NOMO-1 treated with dmso at 0.1 percent for 144 hours (cell line): Measurements from ENCODE around the gene ITSN1.

ENCODE experiments used
- DNase-seq: peaks from one replicate; lab custom pipeline; 2025; ENCODE audit not compliant: unreplicated experiment; lab: John Stamatoyannopoulos, UW

ITSN1 gene

DNA sequence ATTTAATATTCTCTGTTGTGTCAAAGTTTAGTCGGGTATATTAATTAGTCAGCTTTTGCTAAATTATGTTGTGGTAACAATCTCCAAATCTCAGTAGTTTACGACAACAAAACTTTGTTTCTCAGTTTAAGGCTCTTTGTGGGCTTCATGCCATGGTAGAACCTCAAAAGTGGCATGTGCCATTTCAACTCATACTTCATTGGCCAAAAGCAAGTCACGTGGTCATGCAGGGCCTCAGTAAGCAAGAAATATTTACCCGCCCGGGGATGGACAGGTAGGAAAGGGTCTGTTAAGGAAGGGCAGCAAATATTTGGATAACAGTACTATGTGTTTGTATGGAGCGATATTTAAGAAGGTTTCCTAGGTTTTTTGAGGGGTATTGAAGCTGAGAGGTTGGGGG, 38.6 kb downstream of the ITSN1 start:
- DNase-seq = no peak

DNA sequence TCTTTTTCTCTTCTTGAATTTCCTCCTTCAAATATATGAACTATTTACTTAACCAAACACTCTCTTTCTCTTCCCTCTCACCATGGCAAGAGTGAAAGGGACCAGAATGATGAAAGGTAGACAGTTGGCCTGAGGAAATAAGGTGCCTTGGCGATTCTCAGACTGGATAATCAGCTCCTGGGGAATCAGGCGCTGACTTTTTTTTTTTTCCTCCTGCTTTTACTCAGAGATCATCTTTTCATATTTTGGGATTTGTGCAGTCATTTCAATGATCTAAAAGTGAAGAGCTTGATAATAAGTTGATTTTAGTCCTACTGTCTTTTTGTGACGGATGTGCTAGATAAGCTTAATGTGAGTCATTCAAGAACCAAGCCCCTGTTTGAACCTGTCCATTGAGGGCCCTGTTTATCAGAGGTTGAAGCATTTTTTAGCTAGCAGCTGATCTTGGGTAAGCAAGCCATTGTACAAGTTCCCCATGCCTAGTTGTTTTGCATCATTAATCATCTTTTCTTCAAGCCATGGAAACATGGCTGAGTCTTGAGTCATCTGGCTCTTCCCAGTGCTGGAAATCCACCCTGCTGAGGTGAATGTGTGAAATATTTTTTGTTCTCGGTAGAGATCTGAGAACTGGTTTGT, 40.8 kb downstream of the ITSN1 start:
- no peak for DNase-seq

DNA sequence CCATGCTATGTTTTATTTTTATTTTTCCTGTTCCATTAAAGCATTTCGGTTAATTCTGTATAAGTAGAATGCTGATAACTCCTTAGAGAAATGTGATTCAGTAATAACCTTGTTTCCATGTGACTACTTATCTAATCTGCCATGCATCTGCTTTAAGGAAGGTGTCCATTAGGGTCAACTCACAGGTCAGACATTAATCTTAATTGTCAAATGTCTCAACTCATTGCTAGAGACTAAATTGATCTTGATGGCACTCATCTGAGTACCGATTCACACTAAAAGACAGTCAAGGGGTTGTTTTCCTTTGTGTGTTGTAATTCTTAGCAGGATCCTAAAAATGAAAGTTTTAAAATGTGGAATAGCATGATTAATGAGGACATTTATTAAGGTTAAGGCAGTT, 41.8 kb downstream of the ITSN1 start:
- no peak for DNase-seq

- no peak for DNase-seq
Measured at GRCh38 chr21:33684923-33685560, 42.7 kb downstream of the ITSN1 start.

GRCh38 chr21:33685613-33686197, 43.4 kb downstream of the ITSN1 start:
- no peak for DNase-seq

DNA sequence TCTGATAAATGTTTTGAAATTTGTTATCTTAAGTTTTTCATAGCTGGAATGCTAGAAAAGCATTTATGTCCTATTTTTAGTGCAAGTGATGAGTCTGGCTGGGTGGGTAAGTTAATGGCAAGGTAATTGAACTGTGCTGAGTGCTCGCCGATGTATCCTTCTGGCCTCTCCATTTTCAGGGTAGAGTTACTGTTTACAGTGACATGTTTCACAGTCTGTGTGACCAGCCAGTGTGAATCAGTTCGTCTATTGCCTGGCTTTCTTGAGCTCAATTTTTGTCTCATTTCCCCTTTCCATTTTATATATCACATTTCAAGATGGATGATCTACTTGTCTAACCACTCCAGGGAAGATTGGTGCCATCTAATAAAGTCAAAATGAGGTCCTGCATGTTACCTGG, 44.1 kb downstream of the ITSN1 start:
- no peak for DNase-seq

- no peak for DNase-seq
Measured at GRCh38 chr21:33687634-33688033, 45.3 kb downstream of the ITSN1 start.

GRCh38 chr21:33688353-33688752, 46.1 kb downstream of the ITSN1 start:
- DNase-seq = no peak

DNA sequence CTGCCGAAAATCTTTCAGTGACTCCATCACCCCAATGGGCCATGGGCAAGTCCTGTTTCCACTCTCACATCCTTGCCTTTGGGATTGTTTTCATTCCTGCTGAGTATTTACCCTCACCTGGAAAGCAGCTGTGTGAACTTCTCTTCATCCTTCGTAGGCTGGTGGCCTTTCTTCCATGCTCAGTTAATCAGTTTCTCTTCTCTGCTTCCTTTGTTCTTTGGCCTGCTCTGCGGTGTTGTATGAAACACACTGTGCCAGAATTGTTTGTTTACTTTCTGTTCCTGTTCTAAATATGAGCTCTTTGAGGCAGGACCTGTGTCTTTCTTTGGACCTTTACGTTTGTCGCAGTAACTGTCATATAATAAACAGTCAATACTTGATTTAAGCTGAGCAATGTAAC, 48.6 kb downstream of the ITSN1 start:
- no peak for DNase-seq

- DNase-seq = no peak
Measured at GRCh38 chr21:33691945-33692603, 49.8 kb downstream of the ITSN1 start.

DNA sequence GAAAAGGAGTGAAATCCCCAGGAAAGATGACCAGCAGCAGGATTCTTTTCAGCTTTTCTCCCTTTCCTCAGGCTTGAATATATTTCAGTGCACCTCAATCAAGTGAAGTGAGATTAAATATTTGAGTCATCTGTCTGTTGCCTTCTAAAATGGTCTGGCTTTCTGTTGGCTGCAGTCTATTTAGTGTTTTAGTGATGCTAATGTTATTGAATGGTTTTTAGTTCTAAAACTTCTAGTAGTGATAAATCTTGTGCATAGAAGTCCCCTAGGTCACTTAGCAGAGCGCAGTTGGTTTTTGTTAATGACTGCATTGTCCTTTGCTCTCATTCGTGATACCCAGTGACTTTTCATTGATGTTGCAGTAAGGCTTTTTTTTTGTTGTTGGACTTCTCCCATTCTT, 53.5 kb downstream of the ITSN1 start:
- DNase-seq = no peak

DNA sequence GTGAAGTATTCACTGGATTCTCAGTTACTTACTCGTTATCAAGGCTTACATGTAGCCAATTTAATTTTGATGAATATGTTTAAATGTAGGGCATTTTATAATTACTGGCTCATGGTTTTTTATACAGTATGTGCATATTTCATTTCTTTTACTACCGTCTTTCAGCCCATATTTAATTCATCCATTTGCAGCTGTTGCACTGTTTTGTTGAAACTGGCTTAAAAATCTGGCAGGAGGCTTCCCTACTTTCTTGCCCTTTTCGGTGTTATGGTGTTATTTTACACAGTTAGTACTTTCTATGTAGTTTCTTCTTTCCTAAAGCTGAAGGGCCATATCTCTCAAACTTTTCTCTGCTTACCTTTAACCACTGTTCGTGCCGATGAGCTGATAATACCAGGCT, 54.2 kb downstream of the ITSN1 start:
- DNase-seq = no peak

DNA sequence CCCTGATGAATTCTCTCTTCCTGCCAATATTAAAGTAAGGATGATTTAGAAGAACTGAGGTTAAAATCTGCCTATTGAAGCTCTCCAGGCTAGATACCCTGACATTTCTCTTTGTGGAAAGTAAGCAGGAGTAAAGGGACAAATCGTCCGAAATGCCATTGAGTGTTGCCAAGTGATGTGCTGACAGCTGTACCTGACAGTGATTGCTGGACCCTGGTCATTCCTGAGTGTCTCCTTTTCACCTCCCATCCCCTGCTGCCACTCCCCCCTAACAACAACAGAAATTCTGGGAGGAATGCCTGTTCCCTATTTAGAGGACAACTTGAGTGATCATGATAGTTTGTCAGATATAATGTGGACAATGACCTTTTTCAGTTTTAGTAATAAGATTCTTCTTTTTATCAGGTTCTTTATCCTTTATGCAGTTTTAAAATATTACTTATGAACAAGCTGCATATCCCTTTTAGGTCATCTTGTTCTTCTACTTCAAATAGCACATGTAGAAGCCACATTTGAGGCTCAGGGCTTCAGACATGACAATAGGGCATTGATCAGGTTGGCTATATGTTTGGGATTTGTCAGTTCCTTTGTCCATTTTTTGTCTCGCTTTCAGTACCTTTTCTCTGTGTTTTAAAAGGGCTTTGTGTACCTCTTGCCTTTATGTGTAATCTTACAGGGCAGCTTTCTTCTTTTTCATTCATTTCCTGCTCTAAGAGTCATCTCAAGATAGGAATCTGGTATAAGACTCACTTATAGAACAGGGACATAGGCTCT, 56.0 kb downstream of the ITSN1 start:
- no peak for DNase-seq

DNA sequence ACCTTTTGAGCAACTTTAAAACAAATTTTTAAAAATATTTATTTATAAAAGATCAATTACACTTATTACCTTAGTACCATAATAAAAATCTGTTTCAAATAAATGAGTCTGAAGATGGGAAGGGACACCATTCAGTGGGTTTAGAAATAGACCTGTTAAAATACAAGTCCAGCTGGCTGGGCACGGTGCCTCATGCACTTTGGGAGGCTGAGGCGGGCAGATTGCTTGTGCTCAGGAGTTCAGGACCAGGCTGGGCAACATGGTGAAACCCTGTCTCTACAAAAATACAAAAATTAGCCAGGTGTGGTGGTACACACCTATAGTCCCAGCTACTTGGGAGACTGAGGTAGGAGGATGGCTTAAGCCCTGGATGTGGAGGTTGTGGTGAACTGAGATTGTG, 57.0 kb downstream of the ITSN1 start:
- DNase-seq = no peak

GRCh38 chr21:33700491-33700890, 58.2 kb downstream of the ITSN1 start:
- no peak for DNase-seq

DNA sequence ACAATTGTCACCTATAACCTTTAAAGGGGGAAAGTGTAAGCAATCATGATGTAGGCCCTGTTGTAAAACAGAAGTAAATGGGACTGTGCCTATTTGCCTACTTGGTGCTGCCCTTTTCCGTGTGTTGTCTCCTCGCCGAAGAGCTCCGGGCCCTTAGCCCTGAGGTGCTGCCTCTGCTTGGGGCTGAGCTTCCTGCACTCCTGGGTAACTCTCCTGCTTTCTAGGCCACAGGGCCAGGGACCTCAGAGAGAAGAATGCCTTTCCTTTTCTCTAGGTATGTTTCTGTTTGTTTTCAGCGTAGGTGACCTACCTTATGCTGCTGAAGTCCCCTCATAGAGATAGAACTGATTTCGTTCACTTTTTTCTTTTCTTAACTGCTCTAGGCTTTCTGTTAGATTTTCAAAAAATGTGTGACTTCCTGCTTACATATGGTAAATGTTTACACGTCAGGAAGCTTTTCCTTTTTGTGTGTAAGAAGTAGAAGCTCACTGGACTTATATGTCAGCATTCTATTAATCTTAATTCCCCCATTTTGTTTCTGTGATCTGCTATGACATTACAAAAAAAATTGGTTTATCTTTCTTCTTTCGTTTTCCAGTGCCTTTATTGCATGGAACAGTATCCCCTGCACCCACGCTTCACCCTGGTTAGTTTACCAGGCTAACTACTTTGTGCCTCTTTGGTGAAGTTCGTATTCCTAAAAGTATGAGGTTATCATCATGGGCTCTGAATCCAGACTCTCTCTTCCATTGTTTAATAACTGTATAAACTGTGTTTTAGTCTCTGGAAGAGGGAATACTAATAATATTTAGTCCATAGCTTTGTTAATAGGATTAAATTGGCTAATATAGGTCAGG, 61.7 kb downstream of the ITSN1 start:
- no peak for DNase-seq

DNA sequence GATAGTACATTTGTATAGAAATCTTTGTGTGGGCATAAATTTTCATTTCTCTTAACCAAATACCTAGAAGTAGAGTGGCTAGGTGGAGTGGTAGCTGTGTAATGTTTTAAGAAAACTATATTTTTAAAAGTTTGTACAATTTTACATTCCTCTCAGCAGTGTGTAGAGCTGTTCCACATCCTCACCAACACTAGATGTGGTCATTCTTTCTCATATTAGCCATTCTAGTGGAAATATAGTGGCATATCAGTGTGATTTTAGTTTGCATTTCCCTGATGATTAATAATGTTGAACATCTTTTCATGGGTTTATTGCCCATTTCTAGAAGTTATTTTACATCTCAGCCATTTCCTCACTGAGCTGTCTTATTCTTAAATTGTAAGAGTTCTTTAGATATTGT, 65.5 kb downstream of the ITSN1 start:
- DNase-seq = no peak

DNA sequence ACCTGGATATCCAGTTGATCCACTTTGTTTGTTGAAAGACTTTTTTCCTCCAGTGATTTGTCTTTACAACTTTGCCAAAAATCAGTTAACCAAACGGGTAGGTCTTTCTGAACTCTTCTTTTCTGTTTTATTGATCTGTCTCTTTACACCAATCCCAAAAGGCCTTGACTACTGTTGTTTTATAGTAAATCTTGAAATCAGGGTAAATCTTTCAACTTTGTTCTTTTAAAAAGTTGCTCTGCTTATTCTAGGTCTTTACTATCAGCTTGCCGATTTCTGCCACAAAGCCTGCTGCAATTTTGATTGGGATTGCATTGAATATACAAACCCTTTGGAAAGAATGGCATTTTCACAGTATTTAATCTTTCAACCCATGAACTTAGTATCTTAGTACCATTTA, 66.6 kb downstream of the ITSN1 start:
- DNase-seq = no peak

- DNase-seq = no peak
Measured at GRCh38 chr21:33712022-33712803, 69.9 kb downstream of the ITSN1 start.

- DNase-seq = no peak
Measured at GRCh38 chr21:33721081-33721480, 78.8 kb downstream of the ITSN1 start.
